Neuronal stem cell (in vitro differentiated cells): ENCODE measurements around the gene SLC8A1.

Experiments
- DNase-seq: peaks from one replicate; pipeline ENCODE4 v3.0.0-alpha.2; 2013; ENCODE audit warnings: low spot score
- H2AFZ ChIP-seq: one replicate; pipeline ENCODE4 v1.6.1; 2013; ENCODE audit warnings: mild to moderate bottlenecking, low read length, inconsistent platforms
- H2AK5ac ChIP-seq: 2 replicates; pipeline ENCODE4 v1.6.1; 2013; ENCODE audit warnings: low read depth, mild to moderate bottlenecking, inconsistent platforms, low read length, moderate library complexity, mixed read lengths
- H2BK120ac ChIP-seq: 2 replicates; pipeline ENCODE4 v1.6.1; 2013; ENCODE audit warnings: low read depth, mild to moderate bottlenecking, inconsistent platforms, low read length, moderate library complexity, mixed read lengths
- H2BK12ac ChIP-seq: one replicate; pipeline ENCODE4 v1.6.1; 2013; ENCODE audit warnings: low read length, inconsistent platforms
- H2BK15ac ChIP-seq: 2 replicates; pipeline ENCODE4 v1.6.1; 2013; ENCODE audit warnings: mild to moderate bottlenecking, low read length, inconsistent platforms, mixed read lengths
- H2BK5ac ChIP-seq: one replicate; pipeline ENCODE4 v1.6.1; 2013; ENCODE audit warnings: inconsistent platforms, mild to moderate bottlenecking, low read length, moderate library complexity
- H3K14ac ChIP-seq: one replicate; pipeline ENCODE4 v1.6.1; 2013; ENCODE audit warnings: low read length, inconsistent platforms
- H3K18ac ChIP-seq: 2 replicates; pipeline ENCODE4 v1.6.1; 2013; ENCODE audit warnings: low read length, inconsistent platforms
- H3K23ac ChIP-seq: 2 replicates; pipeline ENCODE4 v1.6.1; 2013; ENCODE audit warnings: low read depth, mild to moderate bottlenecking, mixed read lengths, low read length, inconsistent platforms; ENCODE audit not compliant: poor library complexity
- H3K27ac ChIP-seq: replicated peaks from 3 replicates; pipeline ENCODE4 v1.5.1; 2013; ENCODE audit warnings: low read length, inconsistent platforms
- H3K27me3 ChIP-seq, 3 experiments: 2 replicates each; pipeline ENCODE4 v1.6.1; 2013; ENCODE audit warnings: low read length in 3 of 3, mild to moderate bottlenecking in 2 of 3, inconsistent platforms in 1 of 3, low read depth in 1 of 3, mixed read lengths in 1 of 3, moderate library complexity in 1 of 3; ENCODE audit not compliant: control insufficient read depth in 3 of 3, insufficient read depth in 3 of 3
- H3K36me3 ChIP-seq, 2 donors: replicated peaks in 1 of 2; 2 replicates each; pipeline ENCODE4 v1.6.1; 2013; ENCODE audit warnings: low read length in 2 of 2; ENCODE audit not compliant: control insufficient read depth in 2 of 2, insufficient read depth in 2 of 2
- H3K4ac ChIP-seq: 2 replicates; pipeline ENCODE4 v1.6.1; 2013; ENCODE audit warnings: inconsistent platforms, mild to moderate bottlenecking, low read length, moderate library complexity
- H3K4me1 ChIP-seq, 2 donors: 1 replicate in 1 of 2; 2 replicates in 1 of 2; pipeline ENCODE4 v1.6.1; 2013; ENCODE audit warnings: low read length in 2 of 2, low read depth in 1 of 2; ENCODE audit not compliant: control insufficient read depth in 2 of 2, insufficient read depth in 1 of 2
- H3K4me2 ChIP-seq: one replicate; pipeline ENCODE4 v1.6.1; 2013; ENCODE audit warnings: mild to moderate bottlenecking, low read length, inconsistent platforms; ENCODE audit not compliant: insufficient read depth, poor library complexity, severe bottlenecking
- H3K4me3 ChIP-seq, 2 donors: 2 replicates each; pipeline ENCODE4 v1.5.1; 2013; ENCODE audit warnings: low read length in 2 of 2, mild to moderate bottlenecking in 2 of 2, inconsistent platforms in 1 of 2, moderate library complexity in 1 of 2
- H3K79me1 ChIP-seq: one replicate; pipeline ENCODE4 v1.6.1; 2013; ENCODE audit warnings: low read depth, mild to moderate bottlenecking, inconsistent platforms, low read length, moderate library complexity
- H3K9ac ChIP-seq: one replicate; pipeline ENCODE4 v1.6.1; 2013; ENCODE audit warnings: mild to moderate bottlenecking, low read depth, low read length, inconsistent platforms; ENCODE audit not compliant: poor library complexity
- H3K9me3 ChIP-seq, 2 donors: replicated peaks in 1 of 2; 2 replicates each; pipeline versions ENCODE3 to v1.6.1; 2013; ENCODE audit warnings: low read length in 2 of 2, mild to moderate bottlenecking in 2 of 2, inconsistent platforms in 1 of 2, low read depth in 1 of 2, mixed read lengths in 1 of 2, moderate library complexity in 1 of 2; ENCODE audit not compliant: control insufficient read depth in 2 of 2, insufficient read depth in 1 of 2
- H4K8ac ChIP-seq: one replicate; pipeline ENCODE4 v1.6.1; 2013; ENCODE audit warnings: low read depth, mild to moderate bottlenecking, inconsistent platforms, low read length, moderate library complexity
- H4K91ac ChIP-seq: one replicate; pipeline ENCODE4 v1.6.1; 2013; ENCODE audit warnings: low read length, low read depth, mild to moderate bottlenecking, inconsistent platforms; ENCODE audit not compliant: poor library complexity
- WGBS, 2 donors: extraction: QIAGEN DNeasy Blood & Tissue Kit; methylation state at CpG; one replicate each; pipeline ENCODE4 v1.1.7; 2013; ENCODE audit warnings: missing lambda C conversion rate in 2 of 2, mixed read lengths in 1 of 2; ENCODE audit not compliant: insufficient read length in 2 of 2, insufficient replicate concordance in 1 of 2; ENCODE audit errors: extremely low coverage in 2 of 2; 5-methylcytosine and 5-hydroxymethylcytosine counted together

SLC8A1 gene

GRCh38 chr2:40450066-40450795 is 1.7 kb downstream of the SLC8A1 start:
- DNase-seq: no peak
- peak overlapping the region in 1 of 2 donors; percentile 52 for H3K4me3 ChIP-seq
- WGBS, 2 donors: no CpG with 5 or more reads among the region's 12 CpGs

DNA sequence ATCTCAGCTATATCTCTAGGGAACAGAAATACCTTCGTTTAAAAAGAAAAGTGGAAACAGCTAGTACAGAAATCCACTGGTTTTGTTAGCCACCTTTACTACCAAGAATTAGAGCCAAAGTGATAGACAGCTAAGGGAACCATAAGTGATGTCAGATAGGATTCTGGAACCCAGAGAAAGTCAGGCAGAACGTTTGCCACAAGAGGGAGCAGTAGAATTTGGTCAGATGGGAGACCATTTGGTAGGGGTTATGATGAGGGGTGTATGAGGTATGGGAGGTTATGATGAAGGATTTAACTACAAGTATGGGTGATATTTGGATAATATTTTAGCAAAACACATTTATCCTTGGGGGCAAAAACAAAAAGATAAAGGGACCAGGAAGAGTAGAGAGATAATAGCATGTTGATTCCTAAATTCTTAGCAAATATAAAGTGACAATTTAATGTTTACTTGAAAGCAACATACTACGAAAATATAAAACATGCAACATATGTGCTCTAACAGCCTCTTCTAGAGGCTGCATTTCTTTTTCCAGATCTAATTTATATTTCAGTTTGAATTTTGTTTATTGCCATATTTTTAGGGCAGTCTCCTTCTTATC is 3.3 kb downstream of the SLC8A1 start:
- no peak overlapping the region for H3K4me2 ChIP-seq
- H3K18ac ChIP-seq: no peak overlapping the region
- H3K79me1 ChIP-seq: no peaks in the 10 kb centered on the region
- no peak overlapping the region for H2BK5ac ChIP-seq
- H3K27ac ChIP-seq: no peak overlapping the region
- H3K36me3 ChIP-seq: no peaks in the 10 kb centered on the region
- H3K23ac ChIP-seq: no peak overlapping the region
- no peak overlapping the region for H2AFZ ChIP-seq
- peaks cover 9 to 16% of the 10 kb centered on the region in 2 donors for H3K4me1 ChIP-seq
- H3K4me3 ChIP-seq: no peak overlapping the region
- H3K9me3 ChIP-seq: peaks cover 0 to 2% of the 10 kb centered on the region in 2 donors
- H3K9ac ChIP-seq: no peak overlapping the region
- no peak overlapping the region for H2AK5ac ChIP-seq
- H3K14ac ChIP-seq: no peak overlapping the region
- no peak for DNase-seq
- no CpG with 5 or more reads among the region's 3 CpGs for WGBS, 2 donors
- H4K91ac ChIP-seq: no peak overlapping the region
- H3K27me3 ChIP-seq: peaks cover 2 to 13% (median 13%) of the 10 kb centered on the region in 3 experiments
- H4K8ac ChIP-seq: no peak overlapping the region
- no peak overlapping the region for H2BK12ac ChIP-seq
- H2BK120ac ChIP-seq: no peak overlapping the region
- no peak overlapping the region for H2BK15ac ChIP-seq
- no peak overlapping the region for H3K4ac ChIP-seq

More at GRCh38 chr2:40450066-40450795, 1.7 kb downstream of the SLC8A1 start:
- Histone ChIP-seq H3K23ac (no peak overlapping the region), H3K4me1 (peaks cover 9 to 16% of the 10 kb centered on the region in 2 donors), H3K4me2 (peak overlapping the region; percentile 89), H3K18ac (no peak overlapping the region), H4K91ac (no peak overlapping the region), H3K4ac (no peak overlapping the region), H3K27ac (no peak overlapping the region), H2BK120ac (no peak overlapping the region), H2AFZ (peak overlapping the region; percentile 98), H2BK5ac (no peak overlapping the region), H3K27me3 (peaks cover 2 to 15% (median 13%) of the 10 kb centered on the region in 3 experiments), H3K14ac (no peak overlapping the region), H2AK5ac (no peak overlapping the region), H2BK12ac (no peak overlapping the region), H3K9ac (no peak overlapping the region), H3K9me3 (peaks cover 0 to 2% of the 10 kb centered on the region in 2 donors), H2BK15ac (no peak overlapping the region), H4K8ac (no peak overlapping the region), H3K79me1 (no peaks in the 10 kb centered on the region), H3K36me3 (no peaks in the 10 kb centered on the region)

DNA sequence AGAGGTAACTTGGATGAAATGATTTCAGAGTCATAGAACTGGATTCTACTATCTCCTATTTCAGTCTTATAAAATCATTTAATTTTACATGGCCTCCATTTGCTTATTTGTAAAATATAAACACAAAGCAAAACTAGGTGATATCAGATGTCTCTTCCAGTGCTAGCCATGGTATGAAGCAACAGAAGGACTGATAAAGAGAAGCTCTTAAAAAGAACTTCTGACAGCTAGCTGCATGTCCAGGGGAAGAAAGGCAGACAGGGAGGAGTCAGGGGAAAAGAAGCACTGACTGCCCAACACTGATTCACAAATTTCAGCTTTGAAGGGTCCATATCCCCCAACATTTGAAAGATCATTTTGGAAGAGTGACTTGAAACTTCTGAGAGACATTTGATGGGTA is 6.4 kb downstream of the SLC8A1 start:
- Histone ChIP-seq H2AK5ac (no peak overlapping the region), H3K4ac (no peak overlapping the region), H2BK120ac (no peak overlapping the region), H3K9ac (no peak overlapping the region), H3K23ac (no peak overlapping the region), H3K14ac (no peak overlapping the region), H2AFZ (no peak overlapping the region), H3K27me3 (no peaks in the 10 kb centered on the region), H4K91ac (no peak overlapping the region), H2BK12ac (no peak overlapping the region), H3K18ac (no peak overlapping the region), H3K4me2 (no peak overlapping the region), H2BK5ac (no peak overlapping the region), H3K4me3 (no peak overlapping the region), H3K27ac (no peak overlapping the region), H3K4me1 (peaks cover 5 to 10% of the 10 kb centered on the region in 2 donors), H3K36me3 (no peaks in the 10 kb centered on the region), H2BK15ac (no peak overlapping the region), H4K8ac (no peak overlapping the region), H3K9me3 (no peaks in the 10 kb centered on the region), H3K79me1 (no peaks in the 10 kb centered on the region)
- DNase-seq: no peak

DNA sequence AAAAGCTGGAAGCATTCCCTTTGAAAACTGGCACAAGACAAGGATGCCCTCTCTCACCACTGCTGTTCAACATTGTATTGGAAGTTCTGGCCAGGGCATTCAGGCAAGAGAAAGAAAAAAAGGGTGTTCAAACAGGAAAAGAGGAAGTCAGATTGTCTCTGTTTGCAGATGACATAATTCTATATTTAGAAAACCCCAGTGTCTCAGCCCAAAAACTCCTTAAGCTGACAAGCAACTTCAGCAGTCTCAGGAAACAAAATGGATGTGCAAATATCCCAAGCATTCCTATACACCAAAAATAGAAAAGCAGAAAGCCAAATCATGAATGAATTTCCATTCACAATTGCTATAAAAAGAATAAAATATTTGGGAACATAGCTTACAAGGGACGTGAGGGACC is 11.1 kb downstream of the SLC8A1 start:
- no peak overlapping the region for H3K4me2 ChIP-seq
- no peak overlapping the region for H2BK15ac ChIP-seq
- no peak overlapping the region for H3K14ac ChIP-seq
- H3K23ac ChIP-seq: no peak overlapping the region
- no peak overlapping the region for H4K91ac ChIP-seq
- no peaks in the 10 kb centered on the region for H3K27me3 ChIP-seq
- H3K4me3 ChIP-seq: no peak overlapping the region
- DNase-seq: no peak
- H2AK5ac ChIP-seq: no peak overlapping the region
- no peak overlapping the region for H2BK12ac ChIP-seq
- H4K8ac ChIP-seq: no peak overlapping the region
- H3K79me1 ChIP-seq: no peaks in the 10 kb centered on the region
- no peak overlapping the region for H2BK120ac ChIP-seq
- H3K4me1 ChIP-seq: peaks cover 0 to 6% of the 10 kb centered on the region in 2 donors
- no peak overlapping the region for H3K27ac ChIP-seq
- no peak overlapping the region for H3K9ac ChIP-seq
- H3K36me3 ChIP-seq: no peaks in the 10 kb centered on the region
- H3K18ac ChIP-seq: no peak overlapping the region
- H3K4ac ChIP-seq: no peak overlapping the region
- H2AFZ ChIP-seq: no peak overlapping the region
- H2BK5ac ChIP-seq: no peak overlapping the region
- WGBS, 2 donors: no CpG with 5 or more reads among the region's 1 CpG
- H3K9me3 ChIP-seq: no peaks in the 10 kb centered on the region
